ENCODE results near the gene C11orf21. TPM values are rescaled to one million over a fixed set of nuclear protein-coding genes. Genes with fewer than 3 reads are reported as not detected.

The C11orf21 gene
- total RNA-seq, 2 experiments from 2014 or later, result 0.47 to 2.5 TPM

DNA sequence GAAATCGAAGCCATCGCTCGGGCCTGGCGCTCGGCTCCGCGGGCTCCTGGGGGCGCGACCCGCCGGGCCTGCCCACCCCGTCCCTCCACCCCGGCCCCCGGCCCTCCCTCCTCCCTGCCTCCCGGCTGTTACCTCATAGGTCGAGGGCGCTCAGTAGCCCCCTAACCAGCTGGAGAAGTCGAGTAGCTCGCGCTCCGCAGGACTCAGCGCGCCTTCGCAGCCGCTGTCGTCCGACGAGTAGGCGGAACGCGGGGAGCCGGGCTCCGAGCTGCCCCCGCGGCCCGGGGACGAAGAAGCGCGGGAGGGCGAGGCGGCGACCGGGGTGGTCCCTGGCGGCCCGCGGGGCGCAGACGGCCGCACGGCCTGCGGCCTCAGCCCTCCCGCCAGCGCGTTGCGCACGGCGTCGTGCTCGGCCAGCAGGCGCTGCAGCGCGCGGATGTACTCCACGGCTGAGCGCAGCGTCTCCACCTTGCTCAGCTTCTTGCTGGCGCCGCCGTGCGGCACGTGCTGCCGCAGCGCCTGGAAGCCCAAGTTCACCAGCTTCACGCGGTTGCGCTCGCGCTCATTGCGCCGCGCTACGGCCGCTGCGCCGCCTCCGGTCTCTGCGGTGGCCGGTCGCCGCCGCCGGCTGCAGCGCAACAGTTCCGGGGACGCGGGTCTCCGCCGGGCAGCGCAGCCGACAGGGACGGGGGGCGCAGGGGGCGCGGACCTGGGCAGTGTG is 32.0 kb downstream of the C11orf21 start:
- DNase-seq (ENCODE audit: low spot score), result no peak
- H3K4me3 ChIP-seq (ENCODE audit: low read depth, low read length, poor library complexity, severe bottlenecking), result no peak overlapping the region

GRCh38 chr11:2268729-2269600 is 32.8 kb downstream of the C11orf21 start:
- no peak overlapping the region for H2AFZ ChIP-seq (ENCODE audit: low read length)
- no peak for TF ChIP-seq EZH2phosphoT487 (IDR thresholded peaks at IDR 0.05; ENCODE audit: borderline replicate concordance, low read depth, low read length)
- TF ChIP-seq CTCF (conservative IDR thresholded peaks at IDR 0.05; ENCODE audit: low read length), result no peak

More for the DNA sequence above, 32.0 kb downstream of the C11orf21 start:
- intact Hi-C loops (cut with micrococcal nuclease; ENCODE audit: unreplicated experiment), result no loop called here
- ChIA-PET CTCF (ENCODE audit: unreplicated experiment) (no interaction called here), POLR2A (no interaction called here)
- no peaks in the 10 kb centered on the region for H3K36me3 ChIP-seq (ENCODE audit: insufficient read depth, low read length)
- peaks cover 11% of the 10 kb centered on the region for H3K4me1 ChIP-seq (ENCODE audit: insufficient read depth, low read length, poor library complexity, severe bottlenecking)
- no peak overlapping the region for H3K4me2 ChIP-seq (ENCODE audit: low read length)
- H3K9me3 ChIP-seq (ENCODE audit: low read length), result no peaks in the 10 kb centered on the region
- no peaks in the 10 kb centered on the region for H4K20me1 ChIP-seq (ENCODE audit: insufficient read depth, low read length)
- H3K9me2 ChIP-seq (ENCODE audit: insufficient read depth, low read length), result no peaks in the 10 kb centered on the region
- no peaks in the 10 kb centered on the region for H3K79me2 ChIP-seq (ENCODE audit: insufficient read depth, low read depth, low read length)
- no peak overlapping the region for H3K27ac ChIP-seq (ENCODE audit: low read depth, low read length, poor library complexity, severe bottlenecking)
- BruUV-seq (replicated peaks), result no TSS peak
- H2AFZ ChIP-seq (ENCODE audit: low read length), result no peak overlapping the region
- TF ChIP-seq EZH2phosphoT487 (IDR thresholded peaks at IDR 0.05; ENCODE audit: borderline replicate concordance, low read depth, low read length), result no peak
- no peak for TF ChIP-seq CTCF (conservative IDR thresholded peaks at IDR 0.05; ENCODE audit: low read length)

More at GRCh38 chr11:2268729-2269600, 32.8 kb downstream of the C11orf21 start:
- no TSS peak for BruUV-seq (replicated peaks)
- intact Hi-C loops (cut with micrococcal nuclease; ENCODE audit: unreplicated experiment), result no loop called here
- DNase-seq (ENCODE audit: low spot score), result no peak
- Histone ChIP-seq H3K4me3 (ENCODE audit: low read depth, low read length, poor library complexity, severe bottlenecking) (peak overlapping the region; percentile 40), H3K4me2 (ENCODE audit: low read length) (peak overlapping the region; percentile 47; the same call in 1 of the 2 replicates), H4K20me1 (ENCODE audit: insufficient read depth, low read length) (no peaks in the 10 kb centered on the region), H3K9me2 (ENCODE audit: insufficient read depth, low read length) (no peaks in the 10 kb centered on the region), H3K36me3 (ENCODE audit: insufficient read depth, low read length) (no peaks in the 10 kb centered on the region), H3K79me2 (ENCODE audit: insufficient read depth, low read depth, low read length) (no peaks in the 10 kb centered on the region), H3K27ac (ENCODE audit: low read depth, low read length, poor library complexity, severe bottlenecking) (no peak overlapping the region), H3K9me3 (ENCODE audit: low read length) (no peaks in the 10 kb centered on the region), H3K4me1 (ENCODE audit: insufficient read depth, low read length, poor library complexity, severe bottlenecking) (peaks cover 11% of the 10 kb centered on the region)
- ChIA-PET POLR2A (no interaction called here), CTCF (ENCODE audit: unreplicated experiment) (no interaction called here)

All from OCI-LY7 (cell line).